Kidney (tissue), 14 donors: ENCODE data around the gene OR6B3. TPM values are rescaled to one million over a fixed set of nuclear protein-coding genes. Genes with fewer than 3 reads are reported as not detected.
"Not testable (repeated sequence)": the region's sequence is repeated elsewhere in the genome, so short reads cannot be mapped to it uniquely, and the experiment has no call there.

Experiments
- DNase-seq, 5 donors: peaks; one replicate each; pipeline ENCODE4 v3.0.0-alpha.2; 2013 to 2020
- FAIRE-seq: peaks from 2 replicates; lab custom pipeline; 2012; peaks lifted over from hg19 to GRCh38; lab: Jason Lieb, UNC
- H3K27ac ChIP-seq, 2 donors: one replicate each; pipeline ENCODE4 v1.7.0; 2013; ENCODE audit warnings: low read depth in 2 of 2, low read length in 2 of 2, inconsistent platforms in 1 of 2
- H3K27me3 ChIP-seq: one replicate; pipeline ENCODE4 v1.7.1; 2013; ENCODE audit warnings: low read length, inconsistent platforms; ENCODE audit not compliant: control insufficient read depth, insufficient read depth
- H3K36me3 ChIP-seq, 3 donors: one replicate each; pipeline versions ENCODE4 v1.7.0 to v1.7.1; 2013; ENCODE audit warnings: low read length in 3 of 3, control low read depth in 1 of 3, inconsistent platforms in 1 of 3; ENCODE audit not compliant: insufficient read depth in 3 of 3, control insufficient read depth in 2 of 3
- H3K4me1 ChIP-seq, 3 donors: one replicate each; pipeline versions ENCODE4 v1.7.0 to v1.7.1; 2013; ENCODE audit warnings: low read length in 3 of 3, inconsistent platforms in 1 of 3, low read depth in 1 of 3; ENCODE audit not compliant: control insufficient read depth in 2 of 3, insufficient read depth in 2 of 3
- H3K4me3 ChIP-seq, 3 donors: one replicate each; pipeline versions ENCODE4 v1.7.0 to v1.8.1; 2013; ENCODE audit warnings: low read length in 3 of 3, control low read depth in 1 of 3, inconsistent platforms in 1 of 3
- H3K9ac ChIP-seq, 3 donors: one replicate each; pipeline versions ENCODE4 v1.7.0 to v1.7.1; 2013; ENCODE audit warnings: low read length in 3 of 3, control low read depth in 1 of 3, inconsistent platforms in 1 of 3
- H3K9me3 ChIP-seq, 3 donors: one replicate each; pipeline versions ENCODE4 v1.7.0 to v1.7.1; 2013; ENCODE audit warnings: low read length in 3 of 3, control low read depth in 1 of 3, inconsistent platforms in 1 of 3; ENCODE audit not compliant: control insufficient read depth in 2 of 3, insufficient read depth in 1 of 3
- intact Hi-C: fragments of 100-400 bp; cut with DNase I; formaldehyde crosslinking; loops from one replicate; pipeline ENCODE4 v1.11.1; 2022
- polyA plus RNA-seq: library from polyadenylated mRNA; stranded (reverse); fragments of 350-450 nt; fragmentation: Illumina TruSeq; extraction: RNeasy Lipid Tissue Mini Kit (QIAGEN cat#74804); gene quantifications from one replicate; pipeline ENCODE4 v1.2.3, GENCODE V29; 2014; ENCODE audit warnings: low read depth, low replicate concordance; ENCODE audit not compliant: insufficient read depth
- total RNA-seq: library from RNA; stranded (reverse); fragmentation: NEBNext Ultra II Directional; extraction: Animal tissue kit (Norgen Biotek cat#: 25700); gene quantifications from one replicate; pipeline ENCODE4 v1.2.1, GENCODE V29; 2021
- TF ChIP-seq, protein P1 (sequence below): IDR thresholded peaks from 3 replicates; pipeline ENCODE4 v1.5.1; 2012; ENCODE audit warnings: mild to moderate bottlenecking, moderate library complexity, borderline replicate concordance; ENCODE audit not compliant: insufficient read depth; ENCODE audit errors: extremely low read depth
- donor health status: control.
- donor health status: control.
- donor health status: control.
- donor health status: control.
- donor health status: control.
- donor health status: DM: yes; HTN: yes; CAD: no.
- donor health status: Normal renal cell carcinoma (clear cell type).

The OR6B3 gene
- total and polyA plus RNA-seq, 2 donors from 2014 or later: not detected

- Histone ChIP-seq H3K4me1 (no peaks in the 10 kb centered on the region), H3K27me3 (peaks cover 5% of the 10 kb centered on the region), H3K36me3 (no peaks in the 10 kb centered on the region), H3K9me3 (no peaks in the 10 kb centered on the region), H3K4me3 (no peak overlapping the region), H3K27ac (no peak overlapping the region), H3K9ac (no peak overlapping the region)
- FAIRE-seq (no peak), DNase-seq (no peak)
- TF ChIP-seq, protein P1, sequence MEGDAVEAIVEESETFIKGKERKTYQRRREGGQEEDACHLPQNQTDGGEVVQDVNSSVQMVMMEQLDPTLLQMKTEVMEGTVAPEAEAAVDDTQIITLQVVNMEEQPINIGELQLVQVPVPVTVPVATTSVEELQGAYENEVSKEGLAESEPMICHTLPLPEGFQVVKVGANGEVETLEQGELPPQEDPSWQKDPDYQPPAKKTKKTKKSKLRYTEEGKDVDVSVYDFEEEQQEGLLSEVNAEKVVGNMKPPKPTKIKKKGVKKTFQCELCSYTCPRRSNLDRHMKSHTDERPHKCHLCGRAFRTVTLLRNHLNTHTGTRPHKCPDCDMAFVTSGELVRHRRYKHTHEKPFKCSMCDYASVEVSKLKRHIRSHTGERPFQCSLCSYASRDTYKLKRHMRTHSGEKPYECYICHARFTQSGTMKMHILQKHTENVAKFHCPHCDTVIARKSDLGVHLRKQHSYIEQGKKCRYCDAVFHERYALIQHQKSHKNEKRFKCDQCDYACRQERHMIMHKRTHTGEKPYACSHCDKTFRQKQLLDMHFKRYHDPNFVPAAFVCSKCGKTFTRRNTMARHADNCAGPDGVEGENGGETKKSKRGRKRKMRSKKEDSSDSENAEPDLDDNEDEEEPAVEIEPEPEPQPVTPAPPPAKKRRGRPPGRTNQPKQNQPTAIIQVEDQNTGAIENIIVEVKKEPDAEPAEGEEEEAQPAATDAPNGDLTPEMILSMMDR: no peak
- intact Hi-C loops: no loop called here
Measured at GRCh38 chr2:240051697-240052096, 1.6 kb downstream of the OR6B3 start.

GRCh38 chr2:240050278-240050677, 3.0 kb downstream of the OR6B3 start:
- no peak overlapping the region for H3K27ac ChIP-seq
- H3K4me1 ChIP-seq: no peaks in the 10 kb centered on the region
- no peak overlapping the region for H3K9ac ChIP-seq
- H3K27me3 ChIP-seq: peaks cover 5% of the 10 kb centered on the region
- no peak overlapping the region for H3K4me3 ChIP-seq
- FAIRE-seq (no peak), DNase-seq (no peak)
- no peaks in the 10 kb centered on the region for H3K9me3 ChIP-seq
- TF ChIP-seq, protein P1: no peak
- intact Hi-C loops: no loop called here
- no peaks in the 10 kb centered on the region for H3K36me3 ChIP-seq

- Histone ChIP-seq H3K36me3 (no peaks in the 10 kb centered on the region), H3K27ac (no peak overlapping the region), H3K4me3 (no peak overlapping the region), H3K27me3 (peaks cover 3% of the 10 kb centered on the region), H3K9ac (no peak overlapping the region), H3K4me1 (no peaks in the 10 kb centered on the region), H3K9me3 (no peaks in the 10 kb centered on the region)
- intact Hi-C loops: no loop called here
- TF ChIP-seq, protein P1: no peak
- DNase-seq: no peak
- no peak for FAIRE-seq
Measured at GRCh38 chr2:240048237-240048636, 5.1 kb downstream of the OR6B3 start.

DNA sequence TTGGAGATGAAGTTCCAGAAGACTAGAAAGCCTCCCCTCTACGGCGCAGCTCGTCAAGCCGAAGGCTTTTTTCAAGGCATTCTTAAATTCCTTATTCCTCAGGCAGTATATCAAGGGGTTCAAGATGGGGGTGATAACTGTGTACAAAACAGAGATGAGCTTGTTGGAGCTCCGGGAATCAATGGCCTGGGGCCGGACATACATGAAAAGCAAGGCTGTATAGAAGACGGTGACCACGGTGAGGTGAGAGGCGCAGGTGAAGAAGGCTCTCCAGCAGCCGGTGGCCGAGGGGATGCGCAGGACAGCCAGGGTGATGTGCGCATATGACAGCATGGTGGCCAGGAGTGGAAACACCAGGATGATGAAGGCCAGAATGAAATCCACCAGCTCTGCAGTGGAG, 8.2 kb downstream of the OR6B3 start:
- no peaks in the 10 kb centered on the region for H3K27me3 ChIP-seq
- H3K9ac ChIP-seq: no peak overlapping the region
- no peak overlapping the region for H3K27ac ChIP-seq
- no peaks in the 10 kb centered on the region for H3K36me3 ChIP-seq
- FAIRE-seq: no peak
- intact Hi-C loops: no loop called here
- DNase-seq: no peak
- no peaks in the 10 kb centered on the region for H3K9me3 ChIP-seq
- H3K4me3 ChIP-seq: no peak overlapping the region
- TF ChIP-seq, protein P1: no peak
- no peaks in the 10 kb centered on the region for H3K4me1 ChIP-seq

GRCh38 chr2:240044096-240044495, 9.2 kb downstream of the OR6B3 start:
- H3K36me3 ChIP-seq, DNase-seq, intact Hi-C loops, H3K27me3 ChIP-seq, H3K9me3 ChIP-seq, FAIRE-seq, H3K27ac ChIP-seq, H3K4me1 ChIP-seq, H3K9ac ChIP-seq, H3K4me3 ChIP-seq: not testable (repeated sequence)
